ENCODE results near the gene ANXA10. TPM values are rescaled to one million over a fixed set of nuclear protein-coding genes. Genes with fewer than 3 reads are reported as not detected.

Gene ANXA10
- total RNA-seq, 1 experiment from 2014 or later, result not detected

DNA sequence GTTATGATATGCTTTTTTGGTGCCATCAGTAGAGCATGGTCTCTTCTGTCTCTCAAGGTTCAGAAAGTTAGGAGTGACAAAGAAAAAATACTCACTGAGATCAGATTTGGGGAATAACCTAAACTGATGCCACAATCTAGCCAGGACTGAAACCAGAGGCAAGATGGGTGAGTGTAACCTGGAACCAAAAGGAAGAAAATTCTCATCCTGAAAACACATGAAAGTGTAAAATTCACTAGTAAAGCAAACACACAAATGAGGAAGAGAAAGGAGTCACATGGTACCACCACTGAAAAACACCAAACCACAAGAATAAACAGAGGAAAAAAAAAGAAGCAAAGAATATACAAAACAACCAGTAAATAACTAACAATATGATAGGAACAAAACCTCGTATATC is 96.4 kb downstream of the ANXA10 start (continued):
- TF ChIP-seq ATF2 (CRISPR knock-in tag; IDR thresholded peaks at IDR 0.05; ENCODE audit: borderline replicate concordance, low read depth), result no peak
- TF ChIP-seq, protein P1, sequence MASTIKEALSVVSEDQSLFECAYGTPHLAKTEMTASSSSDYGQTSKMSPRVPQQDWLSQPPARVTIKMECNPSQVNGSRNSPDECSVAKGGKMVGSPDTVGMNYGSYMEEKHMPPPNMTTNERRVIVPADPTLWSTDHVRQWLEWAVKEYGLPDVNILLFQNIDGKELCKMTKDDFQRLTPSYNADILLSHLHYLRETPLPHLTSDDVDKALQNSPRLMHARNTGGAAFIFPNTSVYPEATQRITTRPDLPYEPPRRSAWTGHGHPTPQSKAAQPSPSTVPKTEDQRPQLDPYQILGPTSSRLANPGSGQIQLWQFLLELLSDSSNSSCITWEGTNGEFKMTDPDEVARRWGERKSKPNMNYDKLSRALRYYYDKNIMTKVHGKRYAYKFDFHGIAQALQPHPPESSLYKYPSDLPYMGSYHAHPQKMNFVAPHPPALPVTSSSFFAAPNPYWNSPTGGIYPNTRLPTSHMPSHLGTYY (CRISPR knock-in tag; IDR thresholded peaks at IDR 0.05), result no peak
- TF ChIP-seq GRHL2 (CRISPR knock-in tag; IDR thresholded peaks at IDR 0.05; ENCODE audit: insufficient replicate concordance, severe bottlenecking), result no peak
- TF ChIP-seq ESRRA (CRISPR knock-in tag; IDR thresholded peaks at IDR 0.05; ENCODE audit: borderline replicate concordance), result no peak
- no peak for TF ChIP-seq NR2C2 (CRISPR knock-in tag; IDR thresholded peaks at IDR 0.05)
- TF ChIP-seq SOX15 (CRISPR knock-in tag; IDR thresholded peaks at IDR 0.05), result no peak
- TF ChIP-seq, protein P2, sequence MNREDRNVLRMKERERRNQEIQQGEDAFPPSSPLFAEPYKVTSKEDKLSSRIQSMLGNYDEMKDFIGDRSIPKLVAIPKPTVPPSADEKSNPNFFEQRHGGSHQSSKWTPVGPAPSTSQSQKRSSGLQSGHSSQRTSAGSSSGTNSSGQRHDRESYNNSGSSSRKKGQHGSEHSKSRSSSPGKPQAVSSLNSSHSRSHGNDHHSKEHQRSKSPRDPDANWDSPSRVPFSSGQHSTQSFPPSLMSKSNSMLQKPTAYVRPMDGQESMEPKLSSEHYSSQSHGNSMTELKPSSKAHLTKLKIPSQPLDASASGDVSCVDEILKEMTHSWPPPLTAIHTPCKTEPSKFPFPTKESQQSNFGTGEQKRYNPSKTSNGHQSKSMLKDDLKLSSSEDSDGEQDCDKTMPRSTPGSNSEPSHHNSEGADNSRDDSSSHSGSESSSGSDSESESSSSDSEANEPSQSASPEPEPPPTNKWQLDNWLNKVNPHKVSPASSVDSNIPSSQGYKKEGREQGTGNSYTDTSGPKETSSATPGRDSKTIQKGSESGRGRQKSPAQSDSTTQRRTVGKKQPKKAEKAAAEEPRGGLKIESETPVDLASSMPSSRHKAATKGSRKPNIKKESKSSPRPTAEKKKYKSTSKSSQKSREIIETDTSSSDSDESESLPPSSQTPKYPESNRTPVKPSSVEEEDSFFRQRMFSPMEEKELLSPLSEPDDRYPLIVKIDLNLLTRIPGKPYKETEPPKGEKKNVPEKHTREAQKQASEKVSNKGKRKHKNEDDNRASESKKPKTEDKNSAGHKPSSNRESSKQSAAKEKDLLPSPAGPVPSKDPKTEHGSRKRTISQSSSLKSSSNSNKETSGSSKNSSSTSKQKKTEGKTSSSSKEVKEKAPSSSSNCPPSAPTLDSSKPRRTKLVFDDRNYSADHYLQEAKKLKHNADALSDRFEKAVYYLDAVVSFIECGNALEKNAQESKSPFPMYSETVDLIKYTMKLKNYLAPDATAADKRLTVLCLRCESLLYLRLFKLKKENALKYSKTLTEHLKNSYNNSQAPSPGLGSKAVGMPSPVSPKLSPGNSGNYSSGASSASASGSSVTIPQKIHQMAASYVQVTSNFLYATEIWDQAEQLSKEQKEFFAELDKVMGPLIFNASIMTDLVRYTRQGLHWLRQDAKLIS (CRISPR knock-in tag; IDR thresholded peaks at IDR 0.05; ENCODE audit: borderline replicate concordance), result no peak
- no peak for TF ChIP-seq MLX (CRISPR knock-in tag; IDR thresholded peaks at IDR 0.05)

DNA sequence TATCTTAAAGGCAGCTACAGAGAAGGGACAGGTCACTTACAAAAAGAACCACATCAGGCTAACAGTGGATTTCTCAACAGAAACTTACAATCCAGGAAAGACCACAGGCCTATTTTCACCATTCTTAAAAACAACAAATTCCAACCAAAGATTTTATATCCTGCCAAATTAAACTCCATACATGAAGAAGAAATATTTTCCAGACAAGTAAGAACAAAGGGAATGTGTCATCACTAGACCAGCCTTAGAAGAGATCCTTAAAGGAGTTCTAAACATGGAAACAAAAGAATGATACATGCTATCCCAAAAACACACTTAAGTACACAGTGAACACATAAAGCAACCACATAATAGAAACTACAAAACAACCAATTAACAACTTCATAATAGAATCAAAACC is 105.6 kb downstream of the ANXA10 start:
- POLR2A ChIA-PET, result no interaction called here
- DNase-seq (ENCODE audit: low spot score), result no peak
- ATAC-seq, result no peak
- TF ChIP-seq, protein P2 (CRISPR knock-in tag; IDR thresholded peaks at IDR 0.05; ENCODE audit: borderline replicate concordance), result no peak
- no peak for TF ChIP-seq JAZF1 (CRISPR knock-in tag; IDR thresholded peaks at IDR 0.05)
- TF ChIP-seq, protein P3, sequence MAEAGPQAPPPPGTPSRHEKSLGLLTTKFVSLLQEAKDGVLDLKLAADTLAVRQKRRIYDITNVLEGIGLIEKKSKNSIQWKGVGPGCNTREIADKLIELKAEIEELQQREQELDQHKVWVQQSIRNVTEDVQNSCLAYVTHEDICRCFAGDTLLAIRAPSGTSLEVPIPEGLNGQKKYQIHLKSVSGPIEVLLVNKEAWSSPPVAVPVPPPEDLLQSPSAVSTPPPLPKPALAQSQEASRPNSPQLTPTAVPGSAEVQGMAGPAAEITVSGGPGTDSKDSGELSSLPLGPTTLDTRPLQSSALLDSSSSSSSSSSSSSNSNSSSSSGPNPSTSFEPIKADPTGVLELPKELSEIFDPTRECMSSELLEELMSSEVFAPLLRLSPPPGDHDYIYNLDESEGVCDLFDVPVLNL (CRISPR knock-in tag; IDR thresholded peaks at IDR 0.05; ENCODE audit: borderline replicate concordance, low read depth), result no peak
- no peak for TF ChIP-seq NFATC4 (CRISPR knock-in tag; IDR thresholded peaks at IDR 0.05)
- TF ChIP-seq, protein P4, sequence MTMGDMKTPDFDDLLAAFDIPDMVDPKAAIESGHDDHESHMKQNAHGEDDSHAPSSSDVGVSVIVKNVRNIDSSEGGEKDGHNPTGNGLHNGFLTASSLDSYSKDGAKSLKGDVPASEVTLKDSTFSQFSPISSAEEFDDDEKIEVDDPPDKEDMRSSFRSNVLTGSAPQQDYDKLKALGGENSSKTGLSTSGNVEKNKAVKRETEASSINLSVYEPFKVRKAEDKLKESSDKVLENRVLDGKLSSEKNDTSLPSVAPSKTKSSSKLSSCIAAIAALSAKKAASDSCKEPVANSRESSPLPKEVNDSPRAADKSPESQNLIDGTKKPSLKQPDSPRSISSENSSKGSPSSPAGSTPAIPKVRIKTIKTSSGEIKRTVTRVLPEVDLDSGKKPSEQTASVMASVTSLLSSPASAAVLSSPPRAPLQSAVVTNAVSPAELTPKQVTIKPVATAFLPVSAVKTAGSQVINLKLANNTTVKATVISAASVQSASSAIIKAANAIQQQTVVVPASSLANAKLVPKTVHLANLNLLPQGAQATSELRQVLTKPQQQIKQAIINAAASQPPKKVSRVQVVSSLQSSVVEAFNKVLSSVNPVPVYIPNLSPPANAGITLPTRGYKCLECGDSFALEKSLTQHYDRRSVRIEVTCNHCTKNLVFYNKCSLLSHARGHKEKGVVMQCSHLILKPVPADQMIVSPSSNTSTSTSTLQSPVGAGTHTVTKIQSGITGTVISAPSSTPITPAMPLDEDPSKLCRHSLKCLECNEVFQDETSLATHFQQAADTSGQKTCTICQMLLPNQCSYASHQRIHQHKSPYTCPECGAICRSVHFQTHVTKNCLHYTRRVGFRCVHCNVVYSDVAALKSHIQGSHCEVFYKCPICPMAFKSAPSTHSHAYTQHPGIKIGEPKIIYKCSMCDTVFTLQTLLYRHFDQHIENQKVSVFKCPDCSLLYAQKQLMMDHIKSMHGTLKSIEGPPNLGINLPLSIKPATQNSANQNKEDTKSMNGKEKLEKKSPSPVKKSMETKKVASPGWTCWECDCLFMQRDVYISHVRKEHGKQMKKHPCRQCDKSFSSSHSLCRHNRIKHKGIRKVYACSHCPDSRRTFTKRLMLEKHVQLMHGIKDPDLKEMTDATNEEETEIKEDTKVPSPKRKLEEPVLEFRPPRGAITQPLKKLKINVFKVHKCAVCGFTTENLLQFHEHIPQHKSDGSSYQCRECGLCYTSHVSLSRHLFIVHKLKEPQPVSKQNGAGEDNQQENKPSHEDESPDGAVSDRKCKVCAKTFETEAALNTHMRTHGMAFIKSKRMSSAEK (CRISPR knock-in tag; IDR thresholded peaks at IDR 0.05; ENCODE audit: borderline replicate concordance), result no peak
- TF ChIP-seq ATF3 (CRISPR knock-in tag; conservative IDR thresholded peaks at IDR 0.05), result no peak
- TF ChIP-seq HMGA2 (CRISPR knock-in tag; IDR thresholded peaks at IDR 0.05), result no peak
- no peak for TF ChIP-seq ZNF671 (CRISPR knock-in tag; IDR thresholded peaks at IDR 0.05)

More for the DNA sequence above, 105.6 kb downstream of the ANXA10 start:
- Mint-ChIP-seq H3K4me1 (no peaks in the 10 kb centered on the region), H3K36me3 (peaks cover 23% of the 10 kb centered on the region), H3K4me3 (no peak overlapping the region), H3K9me3 (peaks cover 54% of the 10 kb centered on the region), H3K27ac (no peak overlapping the region), H3K27me3 (ENCODE audit: low read depth) (no peaks in the 10 kb centered on the region; the same call in 1 of the 2 replicates)
- CTCF ChIA-PET, result no interaction called here

Data from WTC11 (cell line).